Measurements from ENCODE around the gene SREK1IP1. TPM values are rescaled to one million over a fixed set of nuclear protein-coding genes. Genes with fewer than 3 reads are reported as not detected.

SREK1IP1 gene
- total RNA-seq, 1 donor from 2014 or later: 11.7 TPM

DNA sequence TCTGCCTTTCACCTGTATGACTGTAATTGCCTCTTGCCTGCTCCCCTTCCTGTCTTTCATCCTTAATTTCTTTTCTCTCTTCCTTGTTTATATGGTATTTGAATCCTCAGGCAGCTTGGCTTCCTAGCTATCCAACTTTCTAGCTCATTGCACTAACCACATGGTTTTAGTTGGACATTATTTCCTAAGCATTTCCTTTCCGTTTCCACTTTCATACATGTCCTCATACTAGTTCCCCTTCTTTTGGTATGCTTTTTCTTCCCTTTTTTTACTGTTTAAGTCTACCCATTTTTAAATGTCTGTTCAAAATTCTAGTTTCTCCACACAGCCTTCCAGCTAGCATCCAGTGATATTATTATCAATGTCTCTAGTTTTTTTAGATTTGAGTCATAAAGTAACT lies 6.8 kb upstream of the SREK1IP1 start:
- DNase-seq: no peak
- H3K9me3 ChIP-seq (replicated peaks): no peaks in the 10 kb centered on the region
- peaks cover 12% of the 10 kb centered on the region for H3K4me1 ChIP-seq
- no peaks in the 10 kb centered on the region for H3K27me3 ChIP-seq (ENCODE audit: low read depth)
- H3K4me3 ChIP-seq: no peak overlapping the region
- no peak overlapping the region for H3K27ac ChIP-seq (replicated peaks)
- TF ChIP-seq, protein P1, sequence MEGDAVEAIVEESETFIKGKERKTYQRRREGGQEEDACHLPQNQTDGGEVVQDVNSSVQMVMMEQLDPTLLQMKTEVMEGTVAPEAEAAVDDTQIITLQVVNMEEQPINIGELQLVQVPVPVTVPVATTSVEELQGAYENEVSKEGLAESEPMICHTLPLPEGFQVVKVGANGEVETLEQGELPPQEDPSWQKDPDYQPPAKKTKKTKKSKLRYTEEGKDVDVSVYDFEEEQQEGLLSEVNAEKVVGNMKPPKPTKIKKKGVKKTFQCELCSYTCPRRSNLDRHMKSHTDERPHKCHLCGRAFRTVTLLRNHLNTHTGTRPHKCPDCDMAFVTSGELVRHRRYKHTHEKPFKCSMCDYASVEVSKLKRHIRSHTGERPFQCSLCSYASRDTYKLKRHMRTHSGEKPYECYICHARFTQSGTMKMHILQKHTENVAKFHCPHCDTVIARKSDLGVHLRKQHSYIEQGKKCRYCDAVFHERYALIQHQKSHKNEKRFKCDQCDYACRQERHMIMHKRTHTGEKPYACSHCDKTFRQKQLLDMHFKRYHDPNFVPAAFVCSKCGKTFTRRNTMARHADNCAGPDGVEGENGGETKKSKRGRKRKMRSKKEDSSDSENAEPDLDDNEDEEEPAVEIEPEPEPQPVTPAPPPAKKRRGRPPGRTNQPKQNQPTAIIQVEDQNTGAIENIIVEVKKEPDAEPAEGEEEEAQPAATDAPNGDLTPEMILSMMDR (IDR thresholded peaks at IDR 0.05; ENCODE audit: borderline replicate concordance): no peak
- H3K36me3 ChIP-seq: peaks cover 9% of the 10 kb centered on the region
- intact Hi-C loops (cut with micrococcal nuclease): no loop called here

DNA sequence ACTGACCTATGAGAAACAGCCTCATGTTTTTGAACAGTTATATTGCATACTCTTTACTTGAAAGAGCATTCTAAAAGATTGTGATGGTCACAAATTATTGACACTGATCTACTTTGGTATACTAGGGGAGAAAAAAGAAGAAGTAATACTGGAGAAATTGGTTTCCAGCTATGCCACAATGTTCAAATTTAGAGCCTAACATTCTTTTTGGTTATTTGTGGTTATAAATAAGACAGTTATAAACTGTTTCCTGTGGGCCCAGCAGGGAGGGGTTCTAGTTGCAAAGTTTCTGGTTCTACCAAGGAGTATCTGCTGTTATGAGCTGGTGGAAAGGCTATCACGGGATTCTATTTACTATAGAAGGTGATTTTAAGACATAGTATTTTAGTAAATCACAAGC lies 5.0 kb upstream of the SREK1IP1 start:
- H3K9me3 ChIP-seq (replicated peaks): no peaks in the 10 kb centered on the region
- no peak for DNase-seq
- H3K4me3 ChIP-seq: no peak overlapping the region
- no peak overlapping the region for H3K27ac ChIP-seq (replicated peaks)
- intact Hi-C loops (cut with micrococcal nuclease): no loop called here
- H3K36me3 ChIP-seq: peaks cover 9% of the 10 kb centered on the region
- peaks cover 28% of the 10 kb centered on the region for H3K4me1 ChIP-seq
- TF ChIP-seq, protein P1 (IDR thresholded peaks at IDR 0.05; ENCODE audit: borderline replicate concordance): no peak
- no peaks in the 10 kb centered on the region for H3K27me3 ChIP-seq (ENCODE audit: low read depth)

DNA sequence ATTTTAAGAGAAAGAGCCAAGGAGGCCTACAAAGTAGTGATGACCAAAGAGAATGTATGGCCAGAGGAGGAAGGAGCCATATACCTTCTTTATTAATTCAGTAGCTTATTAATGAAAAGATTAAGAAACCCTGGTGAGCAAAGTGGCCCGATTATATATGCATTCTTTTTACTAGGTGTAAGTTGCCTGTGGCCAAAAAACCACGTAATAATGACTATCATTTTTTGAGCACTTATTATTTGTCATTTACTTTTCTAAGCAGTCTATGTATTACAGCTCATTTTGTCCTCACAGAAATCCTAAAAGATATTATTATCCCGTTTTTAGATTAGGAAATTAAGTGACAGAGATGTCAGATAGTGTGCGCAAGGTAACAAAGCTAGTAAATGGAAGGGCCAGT lies 3.2 kb upstream of the SREK1IP1 start:
- TF ChIP-seq, protein P1 (IDR thresholded peaks at IDR 0.05; ENCODE audit: borderline replicate concordance): no peak
- intact Hi-C loops (cut with micrococcal nuclease): no loop called here
- no peak overlapping the region for H3K27ac ChIP-seq (replicated peaks)
- H3K36me3 ChIP-seq: peaks cover 9% of the 10 kb centered on the region
- peaks cover 45% of the 10 kb centered on the region for H3K4me1 ChIP-seq
- H3K27me3 ChIP-seq (ENCODE audit: low read depth): no peaks in the 10 kb centered on the region
- DNase-seq: no peak
- no peaks in the 10 kb centered on the region for H3K9me3 ChIP-seq (replicated peaks)
- H3K4me3 ChIP-seq: no peak overlapping the region

DNA sequence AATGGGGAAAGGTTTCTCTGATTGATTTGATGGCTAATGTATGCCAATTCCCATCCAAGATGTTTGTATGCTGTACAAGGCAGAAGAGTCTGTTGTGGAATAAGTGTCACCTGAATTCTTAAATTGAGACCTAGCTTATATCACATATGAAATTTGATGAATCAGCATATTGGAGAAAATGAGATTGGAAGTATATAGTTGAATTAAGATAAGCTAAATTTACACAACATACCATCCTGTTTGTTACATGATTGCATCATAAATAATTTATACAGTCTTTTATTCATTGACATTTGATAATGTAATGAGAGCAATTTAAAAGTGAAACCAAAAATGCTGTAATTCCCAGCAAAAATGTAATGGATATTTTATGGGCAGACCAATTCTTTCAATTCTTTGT lies 1.4 kb upstream of the SREK1IP1 start:
- no peaks in the 10 kb centered on the region for H3K36me3 ChIP-seq
- peak overlapping the region; percentile 94 for H3K4me3 ChIP-seq
- TF ChIP-seq, protein P1 (IDR thresholded peaks at IDR 0.05; ENCODE audit: borderline replicate concordance): no peak
- H3K27me3 ChIP-seq (ENCODE audit: low read depth): no peaks in the 10 kb centered on the region
- no peaks in the 10 kb centered on the region for H3K9me3 ChIP-seq (replicated peaks)
- H3K4me1 ChIP-seq: peaks cover 64% of the 10 kb centered on the region
- H3K27ac ChIP-seq (replicated peaks): no peak overlapping the region
- no peak for DNase-seq
- intact Hi-C loops (cut with micrococcal nuclease): no loop called here

DNA sequence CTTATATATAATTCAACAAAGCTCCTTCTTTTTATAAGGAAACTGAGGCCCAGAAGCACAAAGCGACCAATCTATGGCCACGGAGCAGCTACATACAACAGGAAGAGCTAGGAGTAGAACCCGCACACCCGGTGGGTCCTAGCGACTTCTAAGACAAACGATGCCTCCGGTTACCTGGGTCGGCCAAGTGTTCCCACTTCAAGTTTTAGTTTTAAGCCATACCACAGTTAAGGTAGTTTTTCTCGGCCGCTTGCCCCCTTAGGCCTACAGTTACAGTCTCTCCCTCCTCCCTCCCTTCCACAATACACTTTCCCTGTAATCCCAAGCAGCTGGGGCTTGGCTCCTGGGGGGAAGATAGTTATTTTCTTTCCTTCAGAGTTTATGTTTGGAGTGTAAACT lies 533 bp downstream of the SREK1IP1 start:
- DNase-seq: no peak
- intact Hi-C loops (cut with micrococcal nuclease): no loop called here
- TF ChIP-seq, protein P1 (IDR thresholded peaks at IDR 0.05; ENCODE audit: borderline replicate concordance): no peak
- Histone ChIP-seq H3K36me3 (peaks cover 11% of the 10 kb centered on the region), H3K27ac (replicated peaks) (peak overlapping the region; percentile 88), H3K27me3 (ENCODE audit: low read depth) (no peaks in the 10 kb centered on the region), H3K4me1 (peaks cover 77% of the 10 kb centered on the region), H3K9me3 (replicated peaks) (no peaks in the 10 kb centered on the region), H3K4me3 (peak overlapping the region; percentile 94)

DNA sequence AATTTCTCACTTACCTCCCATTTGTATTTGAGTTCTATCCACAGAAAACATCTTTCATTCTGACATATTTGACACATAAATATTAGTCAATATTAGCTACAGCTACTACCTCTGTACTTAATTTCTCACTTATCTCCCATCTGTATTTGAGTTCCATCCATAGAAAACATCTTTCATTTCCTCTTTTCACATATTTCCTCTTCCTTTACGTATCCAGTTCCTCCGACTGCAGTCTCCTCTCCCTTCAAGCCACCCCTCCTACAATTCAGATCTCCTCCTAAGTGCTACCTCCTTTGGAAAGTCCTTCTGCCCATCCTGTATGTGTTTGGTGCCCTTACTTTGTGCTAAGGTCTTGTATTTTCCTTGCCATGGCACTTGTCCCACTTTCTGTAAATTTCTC lies 1.6 kb downstream of the SREK1IP1 start:
- peak overlapping the region; percentile 94 for H3K4me3 ChIP-seq
- intact Hi-C loops (cut with micrococcal nuclease): no loop called here
- no peaks in the 10 kb centered on the region for H3K27me3 ChIP-seq (ENCODE audit: low read depth)
- TF ChIP-seq, protein P1 (IDR thresholded peaks at IDR 0.05; ENCODE audit: borderline replicate concordance): no peak
- H3K9me3 ChIP-seq (replicated peaks): no peaks in the 10 kb centered on the region
- DNase-seq: no peak
- no peak overlapping the region for H3K27ac ChIP-seq (replicated peaks)
- H3K36me3 ChIP-seq: peaks cover 11% of the 10 kb centered on the region
- peaks cover 77% of the 10 kb centered on the region for H3K4me1 ChIP-seq
